Neutrophil (primary cell): Measurements from ENCODE around the gene CCDC61.

Experiments
- H3K27ac ChIP-seq: fragments of 200-600 bp; sonication (generic); 2 replicates; pipeline ENCODE4 v1.5.1; 2016; ENCODE audit warnings: mild to moderate bottlenecking, moderate library complexity
- H3K27me3 ChIP-seq: fragments of 200-600 bp; sonication (generic); 2 replicates; pipeline ENCODE4 v1.6.0; 2016; ENCODE audit warnings: mild to moderate bottlenecking
- H3K36me3 ChIP-seq: fragments of 200-600 bp; sonication (generic); 2 replicates; pipeline ENCODE4 v1.5.1; 2017
- H3K4me1 ChIP-seq, 2 experiments: fragments of 200-600 bp in 1 of 2; sonication (generic) in 1 of 2; 1 replicate in 1 of 2; 2 replicates in 1 of 2; pipeline versions ENCODE4 v1.5.1 to v1.6.1; 2013 to 2016; ENCODE audit warnings: low read depth in 1 of 2, low read length in 1 of 2, mild to moderate bottlenecking in 1 of 2, moderate library complexity in 1 of 2; ENCODE audit not compliant: control insufficient read depth in 1 of 2, insufficient read depth in 1 of 2
- H3K4me3 ChIP-seq, 2 experiments: fragments of 200-600 bp in 1 of 2; sonication (generic) in 1 of 2; 1 replicate in 1 of 2; 2 replicates in 1 of 2; pipeline ENCODE4 v1.5.1; 2013 to 2016; ENCODE audit warnings: low read depth in 1 of 2, low read length in 1 of 2, mild to moderate bottlenecking in 1 of 2, moderate library complexity in 1 of 2
- H3K9me3 ChIP-seq: fragments of 200-600 bp; sonication (generic); 2 replicates; pipeline ENCODE4 v1.5.1; 2016
- TF ChIP-seq, protein P1 (sequence below): fragments of 200-600 bp; sonication (generic); IDR thresholded peaks from 2 replicates; pipeline ENCODE4 v1.5.1; 2016; ENCODE audit warnings: antibody characterized with exemption

CCDC61 gene

DNA sequence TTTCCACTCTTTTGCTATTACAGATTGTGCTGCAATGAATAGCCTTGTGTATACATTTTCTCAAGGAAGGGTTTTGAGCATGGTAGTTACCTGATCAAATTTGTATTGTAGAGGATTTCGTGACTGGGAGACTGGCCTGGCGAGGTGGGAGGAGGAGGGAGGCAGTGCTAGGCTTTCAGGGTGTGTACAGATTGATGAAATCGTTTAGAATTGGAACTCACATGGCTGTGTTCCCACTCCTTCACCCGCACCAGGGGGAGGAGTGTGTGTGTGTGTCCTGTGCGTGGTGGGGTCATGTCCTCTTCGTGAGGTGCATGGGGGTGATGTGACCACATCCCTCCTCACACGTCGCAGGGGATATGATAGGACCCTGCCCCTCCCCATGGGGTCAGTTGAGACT is 19.3 kb downstream of the CCDC61 start:
- H3K4me3 ChIP-seq, result peak overlapping the region; percentile 80 to 98
- no peaks in the 10 kb centered on the region for H3K9me3 ChIP-seq
- H3K36me3 ChIP-seq, result peaks cover 18% of the 10 kb centered on the region
- H3K4me1 ChIP-seq, result peaks cover 50 to 57% of the 10 kb centered on the region in 2 experiments
- H3K27me3 ChIP-seq, result peaks cover 28% of the 10 kb centered on the region
- H3K27ac ChIP-seq, result peak overlapping the region; percentile 92
- TF ChIP-seq, protein P1, sequence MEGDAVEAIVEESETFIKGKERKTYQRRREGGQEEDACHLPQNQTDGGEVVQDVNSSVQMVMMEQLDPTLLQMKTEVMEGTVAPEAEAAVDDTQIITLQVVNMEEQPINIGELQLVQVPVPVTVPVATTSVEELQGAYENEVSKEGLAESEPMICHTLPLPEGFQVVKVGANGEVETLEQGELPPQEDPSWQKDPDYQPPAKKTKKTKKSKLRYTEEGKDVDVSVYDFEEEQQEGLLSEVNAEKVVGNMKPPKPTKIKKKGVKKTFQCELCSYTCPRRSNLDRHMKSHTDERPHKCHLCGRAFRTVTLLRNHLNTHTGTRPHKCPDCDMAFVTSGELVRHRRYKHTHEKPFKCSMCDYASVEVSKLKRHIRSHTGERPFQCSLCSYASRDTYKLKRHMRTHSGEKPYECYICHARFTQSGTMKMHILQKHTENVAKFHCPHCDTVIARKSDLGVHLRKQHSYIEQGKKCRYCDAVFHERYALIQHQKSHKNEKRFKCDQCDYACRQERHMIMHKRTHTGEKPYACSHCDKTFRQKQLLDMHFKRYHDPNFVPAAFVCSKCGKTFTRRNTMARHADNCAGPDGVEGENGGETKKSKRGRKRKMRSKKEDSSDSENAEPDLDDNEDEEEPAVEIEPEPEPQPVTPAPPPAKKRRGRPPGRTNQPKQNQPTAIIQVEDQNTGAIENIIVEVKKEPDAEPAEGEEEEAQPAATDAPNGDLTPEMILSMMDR, result no peak

DNA sequence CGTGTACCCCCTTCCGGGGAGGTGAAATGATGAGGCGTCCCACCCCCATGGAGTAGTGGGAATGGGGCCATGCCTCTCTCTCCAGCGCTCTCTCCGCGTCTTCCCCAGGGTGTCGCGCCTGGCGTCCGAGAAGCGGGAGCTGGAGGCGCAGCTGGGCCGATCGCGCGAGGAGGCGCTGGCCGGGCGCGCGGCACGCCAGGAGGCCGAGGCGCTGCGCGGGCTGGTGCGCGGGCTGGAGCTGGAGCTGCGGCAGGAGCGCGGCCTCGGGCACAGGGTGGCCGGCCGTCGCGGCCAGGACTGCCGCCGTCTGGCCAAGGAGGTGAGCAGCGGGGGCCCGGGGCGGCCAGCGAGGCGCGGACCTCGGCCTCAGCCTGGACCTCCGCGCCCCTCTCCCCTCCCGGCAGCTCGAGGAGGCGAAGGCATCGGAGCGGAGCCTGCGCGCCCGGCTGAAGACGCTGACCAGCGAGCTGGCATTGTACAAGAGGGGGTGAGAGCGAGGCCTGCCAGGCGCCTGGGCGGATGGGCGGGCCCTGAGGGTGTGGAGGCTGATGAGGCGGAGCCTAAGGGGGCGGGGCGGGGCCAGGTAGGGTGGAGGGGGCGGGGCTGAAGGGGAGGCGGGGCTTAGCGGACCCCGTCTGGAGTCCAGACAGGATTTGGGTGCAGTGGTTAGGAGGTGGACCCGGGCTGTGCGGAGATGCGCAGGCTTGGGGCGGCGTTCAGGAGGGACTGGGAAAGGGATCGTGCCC is 19.8 kb downstream of the CCDC61 start:
- H3K9me3 ChIP-seq, result no peaks in the 10 kb centered on the region
- peak overlapping the region; percentile 92 for H3K27ac ChIP-seq
- TF ChIP-seq, protein P1, result no peak
- H3K4me1 ChIP-seq, result peaks cover 55 to 59% of the 10 kb centered on the region in 2 experiments
- peaks cover 28% of the 10 kb centered on the region for H3K27me3 ChIP-seq
- peak overlapping the region; percentile 80 to 98 for H3K4me3 ChIP-seq
- peaks cover 21% of the 10 kb centered on the region for H3K36me3 ChIP-seq

DNA sequence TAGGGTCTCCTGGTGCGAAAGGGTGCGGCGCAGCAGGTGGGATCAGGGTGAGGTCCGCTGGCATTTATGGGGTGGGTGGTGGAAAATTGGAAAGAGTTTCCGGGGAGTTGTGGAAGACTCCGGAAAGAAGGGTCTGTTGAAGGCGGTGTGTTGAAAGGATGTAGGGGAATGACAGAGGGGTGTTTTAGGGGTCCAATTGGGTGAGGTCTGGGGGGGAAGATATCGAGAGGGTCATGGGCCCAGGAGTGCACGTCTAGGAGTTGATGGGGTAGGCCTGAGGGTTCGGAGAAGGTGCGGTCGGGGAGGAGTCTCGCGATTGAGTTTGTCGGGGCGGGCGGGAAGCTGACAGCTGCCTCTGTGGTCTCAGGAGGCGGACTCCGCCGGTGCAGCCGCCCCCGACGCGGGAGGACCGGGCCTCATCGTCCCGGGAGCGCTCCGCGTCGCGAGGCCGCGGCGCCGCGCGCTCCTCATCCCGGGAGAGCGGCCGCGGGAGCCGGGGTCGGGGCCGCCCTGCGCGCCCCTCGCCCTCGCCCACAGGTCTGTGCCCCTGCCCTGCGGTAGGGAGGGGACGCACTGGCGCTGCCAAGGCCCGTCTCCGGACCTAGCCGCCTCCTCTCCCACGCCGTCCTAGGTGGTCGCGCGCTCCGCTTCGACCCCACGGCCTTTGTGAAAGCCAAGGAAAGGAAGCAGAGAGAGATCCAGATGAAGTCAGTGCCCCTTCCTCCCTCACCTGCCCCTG is 20.6 kb downstream of the CCDC61 start:
- peaks cover 28% of the 10 kb centered on the region for H3K27me3 ChIP-seq
- H3K36me3 ChIP-seq, result peaks cover 29% of the 10 kb centered on the region
- peak overlapping the region; percentile 80 to 98 for H3K4me3 ChIP-seq
- H3K9me3 ChIP-seq, result no peaks in the 10 kb centered on the region
- peaks cover 63 to 66% of the 10 kb centered on the region in 2 experiments for H3K4me1 ChIP-seq
- peak overlapping the region; percentile 92 for H3K27ac ChIP-seq
- TF ChIP-seq, protein P1, result no peak

DNA sequence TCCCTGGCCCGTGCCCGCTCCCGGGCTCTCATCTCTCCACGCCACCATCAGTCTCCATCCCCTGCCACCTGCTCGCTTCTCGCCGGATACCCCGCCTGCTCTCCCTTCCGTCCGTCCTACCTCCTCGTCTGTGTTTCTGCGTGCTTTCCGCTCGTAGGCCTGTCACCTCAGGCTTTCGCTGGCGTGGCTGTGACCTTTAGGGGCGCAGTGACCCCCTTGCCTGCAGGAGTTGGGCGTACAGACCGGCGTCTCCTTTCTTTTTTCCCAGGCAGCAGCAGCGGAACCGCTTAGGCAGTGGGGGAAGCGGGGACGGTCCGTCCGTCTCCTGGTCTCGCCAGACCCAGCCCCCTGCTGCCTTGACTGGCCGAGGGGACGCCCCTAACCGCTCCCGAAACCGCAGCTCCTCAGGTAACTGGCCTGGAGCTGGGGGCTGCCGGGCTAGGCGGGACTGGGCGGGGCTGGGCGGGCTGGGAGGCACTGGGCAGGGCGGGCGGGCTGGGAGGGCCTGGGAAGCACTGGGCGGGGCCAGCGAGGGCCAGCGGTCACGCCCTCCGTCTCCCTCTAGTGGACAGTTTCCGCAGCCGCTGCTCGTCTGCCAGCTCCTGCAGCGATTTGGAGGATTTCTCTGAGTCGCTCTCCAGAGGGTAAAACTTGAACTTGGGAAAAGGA is 21.3 kb downstream of the CCDC61 start:
- H3K4me3 ChIP-seq, result peak overlapping the region; percentile 80 to 98

DNA sequence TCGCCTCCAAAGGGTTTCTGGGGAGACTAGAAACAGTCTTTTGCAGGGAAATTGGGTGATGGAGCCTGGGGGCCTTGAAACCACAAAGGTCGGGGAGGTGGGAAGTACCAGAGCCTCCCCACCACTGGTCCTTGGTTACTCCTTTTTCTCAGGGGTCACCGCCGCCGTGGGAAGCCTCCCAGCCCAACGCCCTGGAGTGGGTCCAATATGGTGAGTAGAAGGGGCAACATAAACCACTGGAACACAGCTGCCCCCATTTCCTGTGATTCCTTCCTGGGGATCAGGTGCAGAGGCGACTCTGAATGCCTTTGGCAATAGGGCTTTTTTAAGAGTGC is 21.8 kb downstream of the CCDC61 start:
- H3K27me3 ChIP-seq, result peaks cover 28% of the 10 kb centered on the region
- peak overlapping the region; percentile 80 to 98 for H3K4me3 ChIP-seq
- H3K36me3 ChIP-seq, result peaks cover 35% of the 10 kb centered on the region
- TF ChIP-seq, protein P1, result no peak
- H3K9me3 ChIP-seq, result no peaks in the 10 kb centered on the region
- peaks cover 75 to 78% of the 10 kb centered on the region in 2 experiments for H3K4me1 ChIP-seq
- peak overlapping the region; percentile 92 for H3K27ac ChIP-seq

More for the DNA sequence above, 21.3 kb downstream of the CCDC61 start:
- H3K4me1 ChIP-seq, result peaks cover 70 to 73% of the 10 kb centered on the region in 2 experiments
- H3K27ac ChIP-seq, result peak overlapping the region; percentile 92
- peaks cover 35% of the 10 kb centered on the region for H3K36me3 ChIP-seq
- TF ChIP-seq, protein P1, result peak; percentile 95
- H3K27me3 ChIP-seq, result peaks cover 28% of the 10 kb centered on the region
- H3K9me3 ChIP-seq, result no peaks in the 10 kb centered on the region
